ENCODE data around the gene BANP. TPM values are rescaled to one million over a fixed set of nuclear protein-coding genes. Genes with fewer than 3 reads are reported as not detected.
"Not testable (repeated sequence)": the region's sequence is repeated elsewhere in the genome, so short reads cannot be mapped to it uniquely, and the experiment has no call there.

The BANP gene
- total and polyA plus RNA-seq, 4 donors: 10.3 to 56.6 (median 20.1) TPM

DNA sequence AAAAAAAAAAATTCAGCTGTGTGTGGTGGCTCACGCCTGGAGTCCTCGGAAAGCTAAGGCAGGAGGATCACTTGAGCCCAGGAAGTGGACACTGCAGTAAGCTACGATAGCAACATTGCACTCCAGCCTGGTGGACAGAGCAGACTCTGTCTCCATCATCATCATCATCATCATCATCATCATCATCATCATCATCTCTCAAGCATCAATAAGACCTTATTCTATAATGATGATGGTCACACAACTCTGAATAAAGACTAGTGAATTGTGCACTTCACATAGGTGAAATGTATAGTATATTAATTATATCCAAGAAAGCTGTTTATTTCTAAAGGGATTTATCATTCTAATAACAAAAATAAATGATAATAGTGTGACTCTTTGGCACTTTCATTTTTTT lies 143.7 kb downstream of the BANP start:
- DNase-seq; ATAC-seq (ENCODE audit: insufficient read depth, low FRiP score); H3K27me3 ChIP-seq (ENCODE audit: control insufficient read depth in 3 of 3, insufficient read depth in 3 of 3, low read length in 2 of 3); H3K9ac ChIP-seq (ENCODE audit: insufficient read depth in 1 of 2, low read length in 2 of 2); H3K4me1 ChIP-seq (ENCODE audit: control insufficient read depth in 5 of 5, insufficient read depth in 5 of 5, low read length in 5 of 5); H3K36me3 ChIP-seq (ENCODE audit: control insufficient read depth in 4 of 4, insufficient read depth in 4 of 4, low read length in 4 of 4); H3K4me3 ChIP-seq; H3K27ac ChIP-seq (ENCODE audit: low read depth in 1 of 2, low read length in 1 of 2): not testable (repeated sequence)
- H3K9me3 ChIP-seq (ENCODE audit: control insufficient read depth in 4 of 4, insufficient read depth in 3 of 4, low read length in 3 of 4): peaks cover 0 to 28% (median 0%) of the 10 kb centered on the region in 4 donors
- 88 to 95% methylated on average over 3 of the region's 3 CpGs for whole genome bisulfite sequencing, 2 donors

DNA sequence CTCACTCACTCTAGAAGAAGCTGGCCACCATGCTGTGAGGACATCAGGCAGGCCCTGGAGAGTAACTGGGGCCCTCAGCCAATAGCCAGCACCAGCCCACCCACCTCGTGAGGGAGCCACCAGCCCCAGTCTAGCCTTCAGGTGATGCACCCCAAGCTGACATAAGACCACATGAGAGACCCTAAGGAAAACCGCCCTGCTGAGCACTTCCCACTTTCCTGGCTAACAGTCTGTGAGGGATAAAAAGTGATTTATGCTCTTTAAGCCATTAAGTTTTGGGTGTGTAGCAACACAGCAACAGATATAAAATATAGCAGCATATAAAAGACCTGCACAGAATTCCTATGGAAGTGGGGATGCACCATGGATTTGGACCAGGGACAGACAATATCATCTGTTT lies 145.4 kb downstream of the BANP start:
- H3K27ac ChIP-seq (ENCODE audit: low read depth in 1 of 2, low read length in 1 of 2); H3K9ac ChIP-seq (ENCODE audit: insufficient read depth in 1 of 2, low read length in 2 of 2); H3K36me3 ChIP-seq (ENCODE audit: control insufficient read depth in 4 of 4, insufficient read depth in 4 of 4, low read length in 4 of 4); ATAC-seq (ENCODE audit: insufficient read depth, low FRiP score); DNase-seq; H3K4me3 ChIP-seq; H3K4me1 ChIP-seq (ENCODE audit: control insufficient read depth in 5 of 5, insufficient read depth in 5 of 5, low read length in 5 of 5): not testable (repeated sequence)
- 79 to 100% methylated on average over 2 of the region's 2 CpGs for WGBS, 2 donors
- H3K9me3 ChIP-seq (ENCODE audit: control insufficient read depth in 4 of 4, insufficient read depth in 3 of 4, low read length in 3 of 4): peaks cover 0 to 28% (median 0%) of the 10 kb centered on the region in 4 donors
- H3K27me3 ChIP-seq (ENCODE audit: control insufficient read depth in 3 of 3, insufficient read depth in 3 of 3, low read length in 2 of 3): peaks cover 4 to 11% (median 10%) of the 10 kb centered on the region in 3 donors

DNA sequence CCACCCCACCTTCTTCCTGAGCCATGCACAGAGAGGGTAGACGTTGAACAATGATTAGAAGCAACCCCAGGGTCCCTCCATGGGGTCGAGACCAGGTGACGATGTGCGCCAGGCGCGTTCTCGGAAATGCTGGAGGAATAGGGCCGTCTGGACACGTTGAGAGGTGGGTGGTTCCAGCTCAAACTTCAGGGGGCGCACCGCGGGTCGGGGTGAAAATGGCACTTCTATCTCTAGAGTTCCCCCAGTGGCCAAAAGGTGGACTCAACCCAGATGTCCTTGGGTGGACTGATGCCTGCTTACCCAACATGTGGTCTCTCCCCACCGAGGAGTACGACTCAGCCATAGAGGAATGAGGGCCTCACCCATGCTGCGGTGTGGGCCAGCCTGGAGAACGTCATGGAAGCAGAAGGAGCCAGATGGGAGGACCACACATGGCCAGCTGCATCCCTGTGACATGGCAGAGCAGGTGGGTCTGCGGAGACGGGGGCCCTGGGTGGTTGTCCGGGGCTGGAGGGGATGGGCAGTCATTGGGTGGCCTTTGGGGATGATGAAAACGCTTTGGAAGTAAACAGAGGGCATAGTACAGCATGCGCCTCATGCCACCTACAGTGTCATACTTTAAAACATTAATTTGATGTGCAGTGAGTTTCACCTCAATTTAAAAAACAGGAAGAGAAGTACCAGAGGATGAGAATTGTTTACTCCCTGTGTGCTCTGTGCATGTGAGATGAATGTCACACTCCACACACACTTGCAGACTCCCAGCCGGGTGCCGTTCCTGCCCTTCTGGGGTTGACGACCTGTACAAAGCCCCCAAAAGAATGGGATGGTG lies 147.7 kb downstream of the BANP start:
- Histone ChIP-seq H3K27me3 (ENCODE audit: control insufficient read depth in 3 of 3, insufficient read depth in 3 of 3, low read length in 2 of 3) (peaks cover 4 to 19% (median 10%) of the 10 kb centered on the region in 3 donors), H3K9me3 (ENCODE audit: control insufficient read depth in 4 of 4, insufficient read depth in 3 of 4, low read length in 3 of 4) (peaks cover 0 to 28% (median 0%) of the 10 kb centered on the region in 4 donors)
- H3K4me1 ChIP-seq (ENCODE audit: control insufficient read depth in 5 of 5, insufficient read depth in 5 of 5, low read length in 5 of 5); H3K9ac ChIP-seq (ENCODE audit: insufficient read depth in 1 of 2, low read length in 2 of 2); H3K27ac ChIP-seq (ENCODE audit: low read depth in 1 of 2, low read length in 1 of 2); H3K4me3 ChIP-seq; ATAC-seq (ENCODE audit: insufficient read depth, low FRiP score); DNase-seq; H3K36me3 ChIP-seq (ENCODE audit: control insufficient read depth in 4 of 4, insufficient read depth in 4 of 4, low read length in 4 of 4): not testable (repeated sequence)
- 84 to 90% methylated on average over 25 of the region's 25 CpGs for WGBS, 2 donors

DNA sequence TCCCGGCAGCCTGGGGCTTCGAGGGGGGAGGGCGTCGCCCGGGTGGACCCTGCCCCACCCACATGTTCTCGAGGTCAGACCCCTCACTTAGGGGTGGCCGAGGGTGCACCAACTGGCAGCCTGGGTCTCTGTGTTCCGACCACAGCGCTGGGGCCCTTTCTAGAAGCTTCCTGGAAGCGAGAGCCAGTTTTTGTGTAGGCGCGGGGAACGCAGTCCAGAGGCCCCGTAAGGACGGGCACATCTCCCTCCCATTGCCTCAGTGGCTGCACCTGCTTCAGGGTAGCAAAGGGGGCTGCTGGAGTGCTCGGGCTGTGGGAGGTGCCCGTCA lies 148.3 kb downstream of the BANP start:
- peaks cover 0 to 28% (median 0%) of the 10 kb centered on the region in 4 donors for H3K9me3 ChIP-seq (ENCODE audit: control insufficient read depth in 4 of 4, insufficient read depth in 3 of 4, low read length in 3 of 4)
- no peak overlapping the region for H3K9ac ChIP-seq (ENCODE audit: insufficient read depth in 1 of 2, low read length in 2 of 2)
- H3K27ac ChIP-seq (ENCODE audit: low read depth in 1 of 2, low read length in 1 of 2): no peak overlapping the region
- H3K4me1 ChIP-seq (ENCODE audit: control insufficient read depth in 5 of 5, insufficient read depth in 5 of 5, low read length in 5 of 5): peaks cover 0 to 5% (median 0%) of the 10 kb centered on the region in 5 donors
- TF ChIP-seq, protein P1, sequence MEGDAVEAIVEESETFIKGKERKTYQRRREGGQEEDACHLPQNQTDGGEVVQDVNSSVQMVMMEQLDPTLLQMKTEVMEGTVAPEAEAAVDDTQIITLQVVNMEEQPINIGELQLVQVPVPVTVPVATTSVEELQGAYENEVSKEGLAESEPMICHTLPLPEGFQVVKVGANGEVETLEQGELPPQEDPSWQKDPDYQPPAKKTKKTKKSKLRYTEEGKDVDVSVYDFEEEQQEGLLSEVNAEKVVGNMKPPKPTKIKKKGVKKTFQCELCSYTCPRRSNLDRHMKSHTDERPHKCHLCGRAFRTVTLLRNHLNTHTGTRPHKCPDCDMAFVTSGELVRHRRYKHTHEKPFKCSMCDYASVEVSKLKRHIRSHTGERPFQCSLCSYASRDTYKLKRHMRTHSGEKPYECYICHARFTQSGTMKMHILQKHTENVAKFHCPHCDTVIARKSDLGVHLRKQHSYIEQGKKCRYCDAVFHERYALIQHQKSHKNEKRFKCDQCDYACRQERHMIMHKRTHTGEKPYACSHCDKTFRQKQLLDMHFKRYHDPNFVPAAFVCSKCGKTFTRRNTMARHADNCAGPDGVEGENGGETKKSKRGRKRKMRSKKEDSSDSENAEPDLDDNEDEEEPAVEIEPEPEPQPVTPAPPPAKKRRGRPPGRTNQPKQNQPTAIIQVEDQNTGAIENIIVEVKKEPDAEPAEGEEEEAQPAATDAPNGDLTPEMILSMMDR (IDR thresholded peaks at IDR 0.05; ENCODE audit: control extremely low read depth, extremely low read depth): no peak
- no peak overlapping the region for H3K4me3 ChIP-seq
- peaks cover 4 to 22% (median 10%) of the 10 kb centered on the region in 3 donors for H3K27me3 ChIP-seq (ENCODE audit: control insufficient read depth in 3 of 3, insufficient read depth in 3 of 3, low read length in 2 of 3)
- WGBS, 2 donors: 85 to 92% methylated on average over 17 of the region's 17 CpGs
- H3K36me3 ChIP-seq (ENCODE audit: control insufficient read depth in 4 of 4, insufficient read depth in 4 of 4, low read length in 4 of 4): no peaks in the 10 kb centered on the region
- ATAC-seq (ENCODE audit: insufficient read depth, low FRiP score): no peak
- no peak for DNase-seq

DNA sequence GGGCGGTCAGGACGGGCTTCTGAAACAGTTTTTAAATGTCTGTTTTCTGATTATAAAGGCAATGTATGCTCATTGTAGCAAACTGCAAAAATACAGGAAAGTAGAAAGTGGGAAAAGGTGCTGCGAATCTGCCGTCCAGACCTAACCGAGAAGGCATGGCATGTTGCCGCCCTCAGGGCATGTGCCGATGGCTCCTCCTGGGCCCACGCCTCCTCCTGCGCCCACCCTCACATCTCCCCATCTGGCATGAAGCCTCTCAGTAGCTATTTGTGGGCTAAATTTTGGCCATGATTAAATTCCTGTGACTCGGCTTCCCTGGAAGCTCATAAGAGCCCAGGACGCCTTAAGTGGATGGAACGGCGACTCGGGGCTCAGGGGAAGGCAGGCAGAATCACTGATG lies 148.7 kb downstream of the BANP start:
- peaks cover 4 to 22% (median 10%) of the 10 kb centered on the region in 3 donors for H3K27me3 ChIP-seq (ENCODE audit: control insufficient read depth in 3 of 3, insufficient read depth in 3 of 3, low read length in 2 of 3)
- 81 to 88% methylated on average over 14 of the region's 14 CpGs for WGBS, 2 donors

DNA sequence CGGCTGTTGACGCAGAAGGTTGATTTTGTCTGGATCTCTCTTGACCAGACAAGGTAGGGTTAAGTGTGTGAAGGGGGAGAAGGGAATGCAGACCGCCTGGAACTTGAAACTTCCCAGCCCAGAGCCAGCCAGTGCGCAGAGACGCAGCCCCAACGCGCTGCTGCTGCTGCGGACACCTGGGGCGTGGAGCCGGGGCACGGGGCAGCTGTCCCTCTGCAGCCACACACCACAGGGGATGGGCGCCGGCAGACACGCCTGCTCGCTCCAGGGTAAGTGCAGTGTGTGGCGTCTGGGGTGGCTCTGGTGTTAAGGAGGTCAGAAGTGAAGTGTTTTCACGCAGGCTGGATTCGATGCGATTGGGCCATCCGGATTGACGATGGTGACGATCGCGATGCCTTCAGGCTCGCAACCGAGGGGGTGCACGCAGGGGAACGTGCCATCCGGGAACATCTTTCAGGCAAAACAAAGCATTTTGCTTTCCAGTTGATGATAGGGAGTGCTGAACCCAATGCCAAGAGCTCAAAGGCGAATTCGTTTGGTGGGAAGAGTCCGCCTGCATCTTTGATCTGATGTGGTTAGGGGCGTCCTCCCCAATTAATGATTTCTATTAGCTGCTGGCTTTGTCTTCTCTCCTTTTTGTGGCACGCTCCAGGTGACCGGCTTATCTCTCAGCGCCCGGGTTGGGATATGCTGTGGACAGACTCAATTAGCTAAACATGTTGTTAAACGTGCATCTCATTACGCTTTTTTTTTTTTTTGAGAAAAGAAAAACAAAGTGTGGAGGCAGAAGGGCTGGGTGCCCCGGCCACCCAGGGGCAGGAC lies 149.8 kb downstream of the BANP start:
- peaks cover 0 to 24% (median 0%) of the 10 kb centered on the region in 4 donors for H3K9me3 ChIP-seq (ENCODE audit: control insufficient read depth in 4 of 4, insufficient read depth in 3 of 4, low read length in 3 of 4)
- H3K9ac ChIP-seq (ENCODE audit: insufficient read depth in 1 of 2, low read length in 2 of 2); H3K4me1 ChIP-seq (ENCODE audit: control insufficient read depth in 5 of 5, insufficient read depth in 5 of 5, low read length in 5 of 5); H3K36me3 ChIP-seq (ENCODE audit: control insufficient read depth in 4 of 4, insufficient read depth in 4 of 4, low read length in 4 of 4); H3K4me3 ChIP-seq; H3K27ac ChIP-seq (ENCODE audit: low read depth in 1 of 2, low read length in 1 of 2); ATAC-seq (ENCODE audit: insufficient read depth, low FRiP score): not testable (repeated sequence)
- H3K27me3 ChIP-seq (ENCODE audit: control insufficient read depth in 3 of 3, insufficient read depth in 3 of 3, low read length in 2 of 3): peaks cover 4 to 22% (median 10%) of the 10 kb centered on the region in 3 donors
- 20 to 30% methylated on average over 38 to 40 of the region's 40 CpGs for WGBS, 2 donors
- DNase-seq: peak in 1 of 3 donors; percentile 38

More for the DNA sequence above, 148.7 kb downstream of the BANP start:
- not testable (repeated sequence) for H3K4me1 ChIP-seq (ENCODE audit: control insufficient read depth in 5 of 5, insufficient read depth in 5 of 5, low read length in 5 of 5); H3K36me3 ChIP-seq (ENCODE audit: control insufficient read depth in 4 of 4, insufficient read depth in 4 of 4, low read length in 4 of 4); ATAC-seq (ENCODE audit: insufficient read depth, low FRiP score); H3K27ac ChIP-seq (ENCODE audit: low read depth in 1 of 2, low read length in 1 of 2); H3K9ac ChIP-seq (ENCODE audit: insufficient read depth in 1 of 2, low read length in 2 of 2); DNase-seq; H3K4me3 ChIP-seq
- peaks cover 0 to 28% (median 0%) of the 10 kb centered on the region in 4 donors for H3K9me3 ChIP-seq (ENCODE audit: control insufficient read depth in 4 of 4, insufficient read depth in 3 of 4, low read length in 3 of 4)

DNA sequence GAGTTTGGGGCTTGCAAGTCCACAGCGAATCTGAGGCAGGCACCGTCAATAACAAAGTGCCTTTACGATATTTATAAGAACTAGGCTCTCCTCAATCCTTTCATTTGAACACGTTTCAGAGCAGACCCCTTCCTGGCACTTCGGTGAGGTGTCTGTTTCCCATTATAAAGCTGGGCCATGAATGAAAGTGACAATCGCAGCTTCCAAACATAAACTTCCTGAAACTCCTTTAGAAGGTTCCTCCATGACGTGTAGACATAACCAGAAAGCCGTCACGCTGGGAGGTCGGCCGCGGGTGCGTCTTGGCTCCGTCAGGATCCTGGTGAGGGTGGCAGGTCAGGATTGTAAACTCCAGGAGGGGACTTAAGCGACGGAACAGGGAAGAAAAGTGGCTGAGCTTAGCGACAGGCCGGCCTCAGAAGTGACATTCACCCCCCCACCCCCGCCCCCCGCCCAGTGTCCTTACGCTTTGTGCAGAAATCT lies 150.4 kb downstream of the BANP start:
- 28 to 30% methylated on average over 21 of the region's 21 CpGs for WGBS, 2 donors

More for the DNA sequence above, 150.4 kb downstream of the BANP start:
- H3K4me3 ChIP-seq; H3K36me3 ChIP-seq (ENCODE audit: control insufficient read depth in 4 of 4, insufficient read depth in 4 of 4, low read length in 4 of 4); H3K9ac ChIP-seq (ENCODE audit: insufficient read depth in 1 of 2, low read length in 2 of 2); ATAC-seq (ENCODE audit: insufficient read depth, low FRiP score); H3K27ac ChIP-seq (ENCODE audit: low read depth in 1 of 2, low read length in 1 of 2); H3K4me1 ChIP-seq (ENCODE audit: control insufficient read depth in 5 of 5, insufficient read depth in 5 of 5, low read length in 5 of 5); DNase-seq: not testable (repeated sequence)
- Histone ChIP-seq H3K27me3 (ENCODE audit: control insufficient read depth in 3 of 3, insufficient read depth in 3 of 3, low read length in 2 of 3) (peaks cover 4 to 22% (median 10%) of the 10 kb centered on the region in 3 donors), H3K9me3 (ENCODE audit: control insufficient read depth in 4 of 4, insufficient read depth in 3 of 4, low read length in 3 of 4) (peaks cover 0 to 19% (median 0%) of the 10 kb centered on the region in 4 donors)

Data from lung (tissue), 12 donors.